GM18951 (cell line): ENCODE data around the gene XNDC1N.

Source experiments
- POLR2A ChIP-seq: IDR thresholded peaks from 4 replicates; pipeline ENCODE4 v1.6.1; 2011; ENCODE audit warnings: mild to moderate bottlenecking; ENCODE audit not compliant: insufficient read length, insufficient read depth; ENCODE audit errors: extremely low read depth
- in situ Hi-C: fragments of 300-500 bp; cut with MboI; formaldehyde crosslinking; loops from one replicate; pipeline ENCODE4 v1.12.0; 2022; ENCODE audit warnings: low sequenced_read_pairs, mixed read lengths, inconsistent platforms; ENCODE audit not compliant: unreplicated experiment

XNDC1N gene, protein sequence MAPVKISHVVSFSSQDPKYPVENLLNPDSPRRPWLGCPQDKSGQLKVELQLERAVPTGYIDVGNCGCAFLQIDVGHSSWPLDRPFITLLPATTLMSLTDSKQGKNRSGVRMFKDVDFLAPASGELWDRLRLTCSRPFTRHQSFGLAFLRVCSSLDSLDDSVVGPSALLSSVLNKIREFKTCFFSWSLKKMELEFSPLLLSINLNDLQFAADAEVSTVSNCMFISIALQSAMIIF

DNA sequence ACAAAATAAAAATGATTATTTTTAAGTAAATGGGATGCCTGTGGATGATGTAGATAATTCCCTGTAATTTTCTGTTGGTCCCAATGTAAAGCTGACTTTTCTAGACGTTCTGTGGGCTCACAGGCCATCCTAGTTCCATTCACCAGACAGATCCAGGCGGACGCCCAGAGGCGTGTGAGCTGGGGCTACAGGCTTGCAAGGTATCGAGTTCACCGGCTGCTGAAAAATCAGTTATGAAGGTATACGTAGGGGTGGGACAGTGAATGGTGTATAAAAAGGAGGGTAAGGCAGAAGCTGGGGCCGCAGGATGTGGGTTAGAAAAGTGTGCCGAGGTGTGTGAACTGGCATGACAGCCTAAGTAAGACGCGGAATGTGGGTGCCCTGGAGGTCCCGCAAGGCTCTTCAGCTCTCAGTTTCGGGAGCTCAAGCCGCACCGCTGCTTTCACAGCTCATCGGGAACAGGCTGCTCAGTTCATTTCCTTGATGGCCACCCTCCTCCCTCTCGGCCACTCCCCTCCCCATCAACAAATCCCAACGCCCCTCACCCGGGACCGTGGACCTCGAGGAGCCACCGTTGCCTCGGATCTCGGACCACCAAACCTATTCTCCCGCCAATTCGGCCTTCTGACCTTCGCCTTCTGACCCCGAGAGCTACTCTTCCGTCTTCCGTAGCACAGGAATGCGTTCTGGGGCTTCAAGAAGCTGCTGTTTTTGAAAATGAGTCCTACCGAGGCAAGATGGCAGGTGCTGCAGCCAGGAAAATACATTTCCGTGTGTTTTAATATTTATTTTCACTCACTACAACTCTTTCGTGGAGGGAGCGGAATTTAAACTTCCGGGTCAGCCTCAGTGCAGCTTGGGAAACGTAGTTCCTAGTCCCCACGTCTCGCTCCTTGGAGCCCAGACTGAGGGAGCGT lies at the start of gene XNDC1N:
XNDC1N (minus strand) TSS at position 775 of the 917 bp plus-strand sequence. CDS start 5,241 bp downstream, outside the sequence.
- in situ Hi-C loops: no loop called here
- peak; percentile 71 for TF ChIP-seq POLR2A

DNA sequence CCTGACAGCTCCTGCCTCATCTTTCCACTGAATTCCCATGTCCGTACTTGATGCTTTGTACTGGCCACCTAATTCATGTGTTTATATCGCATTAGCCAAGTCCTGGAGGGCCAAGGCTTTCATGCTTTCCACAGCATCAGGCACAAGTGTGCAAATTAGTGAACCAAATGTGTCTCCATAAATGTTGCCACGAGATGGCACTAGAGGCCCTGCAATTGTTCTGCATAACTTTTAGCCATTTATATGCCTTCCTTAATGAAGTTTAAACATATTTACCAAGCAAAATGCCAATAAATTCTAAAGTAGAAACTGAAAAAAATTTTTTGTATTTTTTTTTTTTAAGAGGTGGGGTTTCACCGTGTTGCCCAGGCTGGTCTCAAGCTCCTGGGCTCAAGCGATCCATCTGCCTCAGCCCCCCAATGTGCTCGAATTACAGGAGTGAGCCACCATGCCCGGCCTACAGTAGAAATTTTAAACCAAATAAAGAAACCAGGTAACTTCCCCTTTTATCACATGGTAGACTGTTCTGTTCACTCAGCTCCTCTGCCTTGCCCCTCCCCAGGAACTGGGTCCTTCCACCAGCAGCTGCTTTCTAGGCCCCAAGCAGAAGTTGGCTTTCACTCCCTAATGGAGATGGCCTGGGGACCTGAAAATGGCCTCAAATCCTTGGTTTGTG lies 49.5 kb upstream of the XNDC1N start:
- in situ Hi-C loops: no loop called here
- no peak for TF ChIP-seq POLR2A

- no peak for TF ChIP-seq POLR2A
- in situ Hi-C loops: no loop called here
Observed at GRCh38 chr11:71977090-71977489, 48.7 kb upstream of the XNDC1N start.

DNA sequence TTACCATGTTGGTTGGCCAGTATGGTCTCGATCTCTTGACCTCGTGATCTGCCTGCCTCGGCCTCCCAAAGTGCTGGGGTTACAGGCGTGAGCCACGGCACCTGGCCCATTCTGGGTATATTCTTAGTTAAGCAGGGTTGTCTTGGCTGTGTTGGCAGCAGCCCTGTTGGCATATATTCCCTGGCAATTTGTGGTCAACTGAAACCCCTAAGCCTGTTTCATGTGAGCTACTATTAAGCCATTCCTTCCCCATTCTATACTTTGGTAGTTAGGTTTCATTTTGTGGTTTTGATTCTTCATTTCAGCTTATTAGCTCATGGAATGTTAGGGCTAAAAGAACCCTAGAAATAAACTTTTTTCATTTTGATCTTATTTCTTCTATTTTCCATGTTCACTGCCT lies 48.2 kb upstream of the XNDC1N start:
- TF ChIP-seq POLR2A: no peak
- in situ Hi-C loops: no loop called here

- no peak for TF ChIP-seq POLR2A
- in situ Hi-C loops: no loop called here
Observed at GRCh38 chr11:71971680-71972079, 43.3 kb upstream of the XNDC1N start.

- TF ChIP-seq POLR2A: no peak
- in situ Hi-C loops: no loop called here
Observed at GRCh38 chr11:71964641-71965040, 36.2 kb upstream of the XNDC1N start.

GRCh38 chr11:71963468-71963867 lies 35.1 kb upstream of the XNDC1N start:
- in situ Hi-C loops: no loop called here
- TF ChIP-seq POLR2A: no peak

- TF ChIP-seq POLR2A: no peak
- in situ Hi-C loops: no loop called here
Observed at GRCh38 chr11:71962428-71963038, 34.1 kb upstream of the XNDC1N start.

DNA sequence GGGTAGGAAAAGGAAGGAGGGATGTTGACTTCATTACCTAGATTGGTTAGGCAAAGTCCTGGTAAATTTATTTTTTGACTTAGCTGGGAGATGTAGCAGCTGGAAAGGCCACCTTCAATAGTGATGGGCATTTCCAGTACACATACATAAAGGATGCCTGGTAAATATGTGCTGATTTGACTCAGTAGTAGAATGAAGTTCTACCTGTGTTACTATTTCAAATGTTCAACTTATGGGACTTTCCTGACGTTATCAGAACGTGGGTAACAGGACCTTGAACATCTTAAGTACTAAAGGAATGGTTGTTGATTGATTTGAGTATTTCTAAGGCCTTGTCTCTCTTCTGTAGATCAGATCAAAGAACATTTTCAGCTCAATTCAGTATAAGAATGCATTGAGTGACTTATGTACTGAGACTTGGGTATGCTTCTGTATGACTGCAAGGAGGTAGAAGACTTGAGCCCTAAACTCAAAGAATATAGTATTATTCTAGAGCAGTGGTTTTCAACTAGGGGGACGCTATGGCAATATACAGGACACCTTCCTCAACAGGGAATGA lies 27.6 kb upstream of the XNDC1N start:
- no peak for TF ChIP-seq POLR2A
- in situ Hi-C loops: no loop called here

DNA sequence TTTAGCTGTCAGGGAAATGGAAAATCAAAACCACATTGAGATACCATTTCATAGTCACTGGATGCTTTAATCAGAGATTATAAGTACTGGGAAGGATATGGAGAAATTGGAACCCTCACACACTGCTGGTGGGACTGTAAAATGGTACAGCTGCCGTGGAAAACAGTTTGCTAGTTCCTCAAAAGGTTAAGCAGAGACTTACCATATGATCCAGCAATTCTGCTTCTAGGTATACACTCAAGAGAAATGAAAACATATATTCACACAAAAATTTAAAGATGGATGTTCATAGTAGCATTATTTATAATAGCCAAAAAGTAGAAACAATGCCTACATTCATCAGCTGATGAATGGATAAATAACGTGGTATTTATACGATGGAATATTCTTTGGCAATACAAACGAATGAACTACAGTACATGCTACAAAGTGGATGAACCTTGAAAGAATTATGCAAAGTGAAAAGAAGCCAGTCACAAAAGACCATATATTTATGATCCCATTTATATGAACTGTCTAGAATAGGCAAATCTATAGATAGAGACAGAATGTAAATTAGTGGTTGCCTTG lies 23.4 kb upstream of the XNDC1N start:
- TF ChIP-seq POLR2A: no peak
- in situ Hi-C loops: no loop called here

DNA sequence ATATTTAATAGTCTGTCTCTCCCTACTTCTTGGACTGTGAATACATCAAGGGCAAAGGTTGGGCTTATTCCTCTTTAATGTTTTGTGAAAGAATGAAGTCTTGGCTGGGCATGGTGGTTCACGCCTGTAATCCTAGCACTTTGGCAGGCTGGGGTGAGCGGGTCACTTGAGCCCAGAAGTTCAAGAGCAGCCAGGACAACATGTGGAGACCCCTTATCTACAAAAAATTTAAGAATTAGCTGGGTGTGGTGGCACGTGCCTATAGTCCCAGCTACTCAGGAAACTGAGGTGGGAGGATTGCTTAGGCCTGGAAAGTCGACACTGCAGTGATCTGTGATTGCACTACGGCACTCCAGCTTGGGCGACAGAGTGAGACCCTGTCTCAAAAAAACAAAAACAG lies 20.6 kb upstream of the XNDC1N start:
- no peak for TF ChIP-seq POLR2A
- in situ Hi-C loops: no loop called here

GRCh38 chr11:71948314-71949027 lies 20.1 kb upstream of the XNDC1N start:
- TF ChIP-seq POLR2A: no peak
- in situ Hi-C loops: no loop called here

GRCh38 chr11:71947498-71947897 lies 19.1 kb upstream of the XNDC1N start:
- TF ChIP-seq POLR2A: no peak
- in situ Hi-C loops: no loop called here
